NK-92 (cell line): ENCODE results near the gene NDST1.

ENCODE experiments used
- DNase-seq: peaks from one replicate; lab custom pipeline; 2025; ENCODE audit not compliant: unreplicated experiment; lab: John Stamatoyannopoulos, UW

The NDST1 gene

GRCh38 chr5:150601491-150602345 lies 93.8 kb downstream of the NDST1 start:
- DNase-seq = no peak

GRCh38 chr5:150603052-150603451 lies 95.1 kb downstream of the NDST1 start:
- no peak for DNase-seq

GRCh38 chr5:150603491-150603890 lies 95.6 kb downstream of the NDST1 start:
- no peak for DNase-seq

- DNase-seq = no peak
Measured at GRCh38 chr5:150604010-150604409, 96.1 kb downstream of the NDST1 start.

- DNase-seq = no peak
Measured at GRCh38 chr5:150604894-150605440, 97.0 kb downstream of the NDST1 start.

- no peak for DNase-seq
Measured at GRCh38 chr5:150605546-150605945, 97.6 kb downstream of the NDST1 start.

- DNase-seq = no peak
Measured at GRCh38 chr5:150606476-150606875, 98.5 kb downstream of the NDST1 start.

GRCh38 chr5:150607105-150607504 lies 99.2 kb downstream of the NDST1 start:
- no peak for DNase-seq
